K562 (cell line): Measurements from ENCODE around the gene CEBPA. TPM values are rescaled to one million over a fixed set of nuclear protein-coding genes. Genes with fewer than 3 reads are reported as not detected.

Source experiments
- ATAC-seq: fragments of 200-7000 bp; cut with Tn5 transposase; 3 replicates; pipeline ENCODE4 v1.9.1; 2020; ENCODE audit warnings: moderate library complexity
- BruUV-seq: library from RNA; stranded (reverse); fragments of 400-500 nt; replicated peaks from 2 replicates; lab custom pipeline; 2021; lab: Mats Ljungman, UMichigan
- CTCF ChIA-PET: fragments of 300-600 bp; formaldehyde crosslinking; extraction: SDS; loops from one replicate; lab custom pipeline; 2021; ENCODE audit warnings: low intra/inter-chr PET ratio; lab: Yijun Ruan, JAX
- POLR2A ChIA-PET: fragments of 300-600, 350-650 bp; sonication (Branson Sonifier 250); formaldehyde crosslinking; extraction: SDS; loops from one replicate; lab custom pipeline; 2021; ENCODE audit warnings: antibody characterized with exemption, inconsistent platforms; lab: Yijun Ruan, JAX
- DNase-seq, 4 experiments: peaks; one replicate each; pipeline versions ENCODE4 v3.0.0 to v3.0.0-alpha.2; 2011 to 2018; ENCODE audit warnings: low spot score in 3 of 4, mixed read lengths in 3 of 4; ENCODE audit errors: extremely low read depth in 1 of 4
- FAIRE-seq: peaks from 2 replicates; lab custom pipeline; 2011; peaks lifted over from hg19 to GRCh38; lab: Jason Lieb, UNC
- H2AFZ ChIP-seq: 2 replicates; pipeline ENCODE4 v1.6.0; 2011; ENCODE audit warnings: low read depth, low read length, control low read depth, inconsistent platforms
- H3K27ac ChIP-seq: fragments of 200-600 bp; 3 replicates; pipeline ENCODE4 v1.8.0; 2011; ENCODE audit warnings: low read depth, mild to moderate bottlenecking, control low read depth, inconsistent platforms, low read length, moderate library complexity, mixed read lengths; ENCODE audit errors: extremely low read depth
- H3K27me3 ChIP-seq, 2 experiments: fragments of 300-600 bp in 1 of 2; 2 replicates in 1 of 2; 3 replicates in 1 of 2; pipeline versions ENCODE4 v1.6.0 to v1.8.0; 2011; ENCODE audit warnings: inconsistent platforms in 2 of 2, low read length in 2 of 2, mild to moderate bottlenecking in 1 of 2, mixed read lengths in 1 of 2, moderate library complexity in 1 of 2; ENCODE audit not compliant: control insufficient read depth in 2 of 2, insufficient read depth in 2 of 2
- H3K36me3 ChIP-seq: fragments of 300-600 bp; 3 replicates; pipeline ENCODE4 v1.8.0; 2011; ENCODE audit warnings: mild to moderate bottlenecking, low read length, inconsistent platforms; ENCODE audit not compliant: control insufficient read depth, insufficient read depth
- H3K4me1 ChIP-seq, 2 experiments: fragments of 200-600 bp in 1 of 2; replicated peaks in 1 of 2; 2 replicates in 1 of 2; 3 replicates in 1 of 2; pipeline versions ENCODE4 v1.5.1 to v1.8.0; 2011; ENCODE audit warnings: inconsistent platforms in 2 of 2, low read length in 2 of 2, mild to moderate bottlenecking in 1 of 2, mixed read lengths in 1 of 2, moderate library complexity in 1 of 2; ENCODE audit not compliant: control insufficient read depth in 2 of 2, insufficient read depth in 2 of 2
- H3K4me2 ChIP-seq: 2 replicates; pipeline ENCODE4 v1.6.1; 2011; ENCODE audit warnings: low read length, control low read depth, inconsistent platforms, mixed read lengths; ENCODE audit not compliant: insufficient read depth
- H3K4me3 ChIP-seq: fragments of 200-600 bp; sonication (generic), shearing (Covaris generic); 2 replicates; pipeline ENCODE4 v1.5.1; 2016; ENCODE audit warnings: control low read depth, inconsistent platforms
- H3K79me2 ChIP-seq: fragments of 200-600 bp; 3 replicates; pipeline ENCODE4 v1.8.0; 2011; ENCODE audit warnings: low read length, inconsistent platforms; ENCODE audit not compliant: control insufficient read depth, insufficient read depth
- H3K9ac ChIP-seq, 2 experiments: 2 replicates each; pipeline versions ENCODE4 v1.6.0 to v1.6.1; 2011; ENCODE audit warnings: low read depth in 2 of 2, low read length in 2 of 2, control low read depth in 1 of 2, inconsistent platforms in 1 of 2, mild to moderate bottlenecking in 1 of 2, mixed read lengths in 1 of 2; ENCODE audit not compliant: insufficient read depth in 1 of 2
- H3K9me1 ChIP-seq: one replicate; pipeline ENCODE4 v1.6.0; 2011; ENCODE audit warnings: inconsistent platforms, mild to moderate bottlenecking, low read length, moderate library complexity; ENCODE audit not compliant: control insufficient read depth, insufficient read depth
- H3K9me3 ChIP-seq: replicated peaks from 2 replicates; pipeline ENCODE4 v1.5.1; 2011; ENCODE audit warnings: low read depth, low read length, inconsistent platforms; ENCODE audit not compliant: control insufficient read depth, insufficient read depth
- H4K20me1 ChIP-seq: replicated peaks from 2 replicates; pipeline ENCODE4 v1.6.1; 2011; ENCODE audit warnings: low read length, inconsistent platforms, mixed read lengths; ENCODE audit not compliant: control insufficient read depth, insufficient read depth
- LCOR ChIP-seq: sonication (generic); formaldehyde crosslinking; IDR thresholded peaks from 2 replicates; pipeline ENCODE4 v1.8.0; 2022; ENCODE audit warnings: mild to moderate bottlenecking, missing genetic modification reagents
- POLR2A ChIP-seq: fragments of 450-650 bp; conservative IDR thresholded peaks from 2 replicates; pipeline ENCODE4 v1.6.1; 2016
- TCF15 ChIP-seq: fragments of 250-450 bp; sonication (Bioruptor Pico); IDR thresholded peaks from 2 replicates; pipeline ENCODE4 v1.8.0; 2022; ENCODE audit warnings: moderate library complexity, mild to moderate bottlenecking, inconsistent platforms
- ZBTB43 ChIP-seq: sonication (generic); formaldehyde crosslinking; IDR thresholded peaks from 2 replicates; pipeline ENCODE4 v1.8.0; 2023; ENCODE audit warnings: mild to moderate bottlenecking, missing genetic modification reagents
- ZNF561 ChIP-seq: fragments of 450-650 bp; formaldehyde crosslinking; conservative IDR thresholded peaks from 2 replicates; pipeline ENCODE4 v1.4.0; 2020; ENCODE audit warnings: mild to moderate bottlenecking, moderate library complexity
- WGBS: fragments of 100-300 bp; shearing (Covaris generic); methylation state at CpG from one replicate; pipeline ENCODE4 v1.1.6; 2016; ENCODE audit warnings: low coverage, mixed read lengths; ENCODE audit not compliant: insufficient coverage; ENCODE audit errors: missing lambda C conversion rate; 5-methylcytosine and 5-hydroxymethylcytosine counted together
- in situ Hi-C: fragments of 300-500 bp; cut with MboI; formaldehyde crosslinking; loops from 4 replicates; pipeline ENCODE4 v1.15.0; 2018; ENCODE audit warnings: inconsistent platforms, mixed read lengths
- intact Hi-C: fragments of 100-400 bp; cut with micrococcal nuclease; formaldehyde crosslinking; loops from 2 replicates; pipeline ENCODE4 v1.14.2; 2022
- polyA plus RNA-seq, 8 experiments: library from polyadenylated mRNA; depleted of rRNA in 4 of 8; stranded (reverse) in 5 of 8; unstranded in 3 of 8; fragments of >200 nt; fragmentation: Nextera tagmentation in 2 of 8; fragmentation: Illumina TruSeq in 1 of 8; extraction: Ambion mirVana in 2 of 8; extraction: Trizol in 1 of 8; gene quantifications; 2 replicates each; pipeline versions ENCODE4 v1.2.1 to v1.2.3, GENCODE V29; 2011 to 2014; ENCODE audit warnings: inconsistent platforms in 1 of 8, missing spikeins in 1 of 8
- total RNA-seq, 7 experiments: library from RNA; depleted of rRNA in 6 of 7; stranded (reverse); fragments of >200 nt in 6 of 7; fragmentation: Illumina TruSeq in 2 of 7; extraction: Trizol in 2 of 7; gene quantifications; 2 replicates each; pipeline versions ENCODE4 v1.2.1 to v1.2.3, GENCODE V29; 2011 to 2021; ENCODE audit warnings: low replicate concordance in 1 of 7

CEBPA gene
- total and polyA plus RNA-seq, 9 of the 15 experiments (the other 6 are each of a cell fraction or from before 2014, with no cell fraction given): 0.03 to 0.59 (median 0.15) TPM; not detected in 2

- no peaks in the 10 kb centered on the region for H3K79me2 ChIP-seq
- ATAC-seq (no peak; the same call in 2 of the 3 replicates), FAIRE-seq (no peak), DNase-seq (no peak)
- no TSS peak for BruUV-seq
- ChIA-PET POLR2A (interaction anchor here (0.6 to 1.4 kb wide), 5 partner anchors 9 to 98 kb away, joined by 3 to 4 read pairs (median 3); no protein-coding TSS in a partner anchor), CTCF (no interaction called here)
- no peak overlapping the region for H3K4me3 ChIP-seq
- no peak overlapping the region for H3K4me2 ChIP-seq
- in situ Hi-C loops: no loop called here
- intact Hi-C loops: no loop called here
- no peaks in the 10 kb centered on the region; the same call in 1 of the 2 replicates for H3K9me3 ChIP-seq
- H3K9ac ChIP-seq: no peak overlapping the region
- H3K9me1 ChIP-seq: no peaks in the 10 kb centered on the region
- H3K27me3 ChIP-seq: peaks cover 6 to 67% of the 10 kb centered on the region in 2 experiments; a peak in 4 of 5 replicates
- peaks cover 0 to 15% of the 10 kb centered on the region in 2 experiments; a peak in 3 of 5 replicates for H3K4me1 ChIP-seq
- no peaks in the 10 kb centered on the region for H3K36me3 ChIP-seq
- H2AFZ ChIP-seq: no peak overlapping the region
- 0 out of 2 replicates have a peak, but pooled peaks cover 3% of the 10 kb centered on the region for H4K20me1 ChIP-seq
- H3K27ac ChIP-seq: no peak overlapping the region
- TF ChIP-seq LCOR (no peak), POLR2A (no peak), TCF15 (no peak), ZNF561 (CRISPR knock-in tag) (no peak), ZBTB43 (no peak)
- TF ChIP-seq, all 486 proteins: peak for 0
- 2% methylated on average over 15 of the region's 17 CpGs for WGBS
Measured at GRCh38 chr19:33274663-33275558, 27.4 kb downstream of the CEBPA start.
